Keratinocyte (primary cell): ENCODE measurements around the gene CLEC16A. TPM values are rescaled to one million over a fixed set of nuclear protein-coding genes. Genes with fewer than 3 reads are reported as not detected.

Experiments
- DNase-seq: peaks from one replicate; pipeline ENCODE4 v3.0.0-alpha.2; 2011; ENCODE audit warnings: low read depth, missing footprints, low spot score
- FAIRE-seq: peaks from 2 replicates; lab custom pipeline; 2011; peaks lifted over from hg19 to GRCh38; lab: Jason Lieb, UNC
- H2AFZ ChIP-seq: 2 replicates; pipeline ENCODE4 v1.6.0; 2012; ENCODE audit warnings: low read length, control low read depth, inconsistent platforms; ENCODE audit not compliant: control insufficient read depth
- H3K27ac ChIP-seq: 2 replicates; pipeline ENCODE4 v1.5.1; 2011; ENCODE audit warnings: low read length; ENCODE audit not compliant: control insufficient read depth, insufficient read depth
- H3K27me3 ChIP-seq: 3 replicates; pipeline ENCODE4 v1.6.0; 2011; ENCODE audit warnings: low read length; ENCODE audit not compliant: control insufficient read depth, insufficient read depth; ENCODE audit errors: extremely low read depth
- H3K36me3 ChIP-seq, 2 experiments: 2 replicates in 1 of 2; 3 replicates in 1 of 2; pipeline ENCODE4 v1.5.1; 2011; ENCODE audit warnings: low read length in 2 of 2, mild to moderate bottlenecking in 1 of 2; ENCODE audit not compliant: control insufficient read depth in 2 of 2, insufficient read depth in 2 of 2; ENCODE audit errors: extremely low read depth in 1 of 2
- H3K4me1 ChIP-seq: 3 replicates; pipeline ENCODE4 v1.5.1; 2011; ENCODE audit warnings: low read length; ENCODE audit not compliant: control insufficient read depth, insufficient read depth; ENCODE audit errors: extremely low read depth
- H3K4me2 ChIP-seq: 3 replicates; pipeline ENCODE4 v1.6.0; 2011; ENCODE audit warnings: low read depth, low read length; ENCODE audit not compliant: control insufficient read depth, insufficient read depth; ENCODE audit errors: extremely low read depth
- H3K4me3 ChIP-seq, 3 experiments: fragments of 200-600 bp in 1 of 3; sonication (generic) in 1 of 3; 2 replicates in 2 of 3; 3 replicates in 1 of 3; pipeline ENCODE4 v1.5.1; 2011 to 2016; ENCODE audit warnings: low read length in 3 of 3, mild to moderate bottlenecking in 3 of 3, control low read depth in 2 of 3, inconsistent platforms in 1 of 3, low read depth in 1 of 3, mixed read lengths in 1 of 3, mixed run types in 1 of 3, moderate library complexity in 1 of 3; ENCODE audit not compliant: control insufficient read depth in 2 of 3, insufficient read depth in 2 of 3; ENCODE audit errors: extremely low read depth in 1 of 3
- H3K79me2 ChIP-seq: 2 replicates; pipeline ENCODE4 v1.6.0; 2012; ENCODE audit warnings: low read length; ENCODE audit not compliant: control insufficient read depth, insufficient read depth
- H3K9ac ChIP-seq: 3 replicates; pipeline ENCODE4 v1.6.0; 2011; ENCODE audit warnings: low read length; ENCODE audit not compliant: control insufficient read depth, insufficient read depth; ENCODE audit errors: extremely low read depth
- H3K9me1 ChIP-seq: 3 replicates; pipeline ENCODE4 v1.6.0; 2011; ENCODE audit warnings: low read length; ENCODE audit not compliant: control insufficient read depth, insufficient read depth; ENCODE audit errors: extremely low read depth
- H3K9me3 ChIP-seq: 2 replicates; pipeline ENCODE4 v1.5.1; 2012; ENCODE audit warnings: low read depth, low read length; ENCODE audit not compliant: control insufficient read depth
- H4K20me1 ChIP-seq: 3 replicates; pipeline ENCODE4 v1.6.0; 2011; ENCODE audit warnings: low read length; ENCODE audit not compliant: control insufficient read depth, insufficient read depth; ENCODE audit errors: extremely low read depth
- CTCF ChIP-seq, 3 experiments: IDR thresholded peaks in 1 of 3; conservative IDR thresholded peaks in 1 of 3; optimal IDR thresholded peaks in 1 of 3; 2 replicates in 2 of 3; 3 replicates in 1 of 3; pipeline versions ENCODE3 to v1.5.1; 2011; ENCODE audit warnings: low read length in 3 of 3, mild to moderate bottlenecking in 3 of 3, moderate library complexity in 2 of 3, control low read depth in 1 of 3, inconsistent platforms in 1 of 3; ENCODE audit not compliant: insufficient read depth in 2 of 3; ENCODE audit errors: extremely low read depth in 1 of 3
- EZH2 ChIP-seq: IDR thresholded peaks from one replicate; pipeline ENCODE4 v1.6.1; 2012; ENCODE audit warnings: inconsistent platforms, mild to moderate bottlenecking, low read length, moderate library complexity
- dilution Hi-C: fragments of 300-500 bp; cut with MboI; formaldehyde crosslinking; loops from one replicate; pipeline ENCODE4 v1.7.0; 2020; ENCODE audit warnings: low sequenced_read_pairs; ENCODE audit not compliant: extremely low pct_ligation_motif_present
- polyA plus RNA-seq, 5 experiments: library from polyadenylated mRNA; depleted of rRNA in 3 of 5; stranded (reverse) in 3 of 5; stranded (forward) in 1 of 5; unstranded in 1 of 5; fragments of >200 nt; gene quantifications; 1 replicate in 1 of 5; 2 replicates in 3 of 5; 3 replicates in 1 of 5; pipeline versions ENCODE4 v1.2.1 to v1.2.3, GENCODE V29; 2011 to 2012; ENCODE audit warnings: missing spikeins in 2 of 5, low read depth in 1 of 5, low replicate concordance in 1 of 5

CLEC16A gene
- polyA plus RNA-seq, 1 donor (not counting 4 experiments of a cell fraction or from before 2014, with no cell fraction given): 9.5 TPM

DNA sequence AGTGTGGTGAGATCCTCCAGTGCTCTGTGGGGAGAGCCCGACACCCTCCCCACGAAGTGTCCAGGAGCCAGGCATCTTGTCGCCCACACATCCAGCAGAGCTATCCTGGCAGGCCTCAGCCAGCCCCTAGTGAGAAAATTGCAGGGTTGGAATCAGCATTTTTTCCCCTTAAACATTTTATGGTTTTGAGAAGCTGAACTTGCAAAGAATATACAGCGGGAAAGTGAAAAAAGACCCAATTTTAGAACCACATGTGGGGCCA, 227.0 kb downstream of the CLEC16A start:
- Histone ChIP-seq H3K27ac (no peak overlapping the region), H3K79me2 (no peaks in the 10 kb centered on the region), H3K4me3 (no peak overlapping the region), H2AFZ (no peak overlapping the region), H3K4me1 (no peaks in the 10 kb centered on the region), H4K20me1 (no peaks in the 10 kb centered on the region), H3K9me1 (no peaks in the 10 kb centered on the region), H3K4me2 (no peak overlapping the region), H3K9me3 (no peaks in the 10 kb centered on the region), H3K27me3 (no peaks in the 10 kb centered on the region), H3K36me3 (peaks cover 8 to 10% of the 10 kb centered on the region in 2 experiments), H3K9ac (no peak overlapping the region)
- TF ChIP-seq CTCF (optimal IDR thresholded peaks at IDR 0.05 in 1 of 3, IDR thresholded peaks at IDR 0.05 in 1 of 3, conservative IDR thresholded peaks at IDR 0.05 in 1 of 3; ENCODE audit: extremely low read depth in 1 of 3, insufficient read depth in 2 of 3, low read length in 3 of 3) (no peak), EZH2 (no peak)
- DNase-seq (no peak), FAIRE-seq (no peak)
- dilution Hi-C loops: no loop called here

GRCh38 chr16:11171757-11172299, 227.5 kb downstream of the CLEC16A start:
- DNase-seq (no peak), FAIRE-seq (no peak)
- H3K79me2 ChIP-seq: no peaks in the 10 kb centered on the region
- H3K9ac ChIP-seq: no peak overlapping the region
- H3K9me3 ChIP-seq: no peaks in the 10 kb centered on the region
- H3K4me2 ChIP-seq: no peak overlapping the region
- H3K27ac ChIP-seq: no peak overlapping the region
- H3K36me3 ChIP-seq: peaks cover 8 to 10% of the 10 kb centered on the region in 2 experiments
- no peaks in the 10 kb centered on the region for H3K27me3 ChIP-seq
- no peak for TF ChIP-seq EZH2
- no peak for TF ChIP-seq CTCF (optimal IDR thresholded peaks at IDR 0.05 in 1 of 3, IDR thresholded peaks at IDR 0.05 in 1 of 3, conservative IDR thresholded peaks at IDR 0.05 in 1 of 3; ENCODE audit: extremely low read depth in 1 of 3, insufficient read depth in 2 of 3, low read length in 3 of 3)
- no peaks in the 10 kb centered on the region for H3K4me1 ChIP-seq
- dilution Hi-C loops: no loop called here
- H4K20me1 ChIP-seq: no peaks in the 10 kb centered on the region
- no peak overlapping the region for H3K4me3 ChIP-seq
- H2AFZ ChIP-seq: no peak overlapping the region
- no peaks in the 10 kb centered on the region for H3K9me1 ChIP-seq
